ENCODE data around the gene ZSWIM1. TPM values are rescaled to one million over a fixed set of nuclear protein-coding genes. Genes with fewer than 3 reads are reported as not detected.

Gene ZSWIM1
- total RNA-seq, 1 experiment from 2014 or later: 17.4 TPM

DNA sequence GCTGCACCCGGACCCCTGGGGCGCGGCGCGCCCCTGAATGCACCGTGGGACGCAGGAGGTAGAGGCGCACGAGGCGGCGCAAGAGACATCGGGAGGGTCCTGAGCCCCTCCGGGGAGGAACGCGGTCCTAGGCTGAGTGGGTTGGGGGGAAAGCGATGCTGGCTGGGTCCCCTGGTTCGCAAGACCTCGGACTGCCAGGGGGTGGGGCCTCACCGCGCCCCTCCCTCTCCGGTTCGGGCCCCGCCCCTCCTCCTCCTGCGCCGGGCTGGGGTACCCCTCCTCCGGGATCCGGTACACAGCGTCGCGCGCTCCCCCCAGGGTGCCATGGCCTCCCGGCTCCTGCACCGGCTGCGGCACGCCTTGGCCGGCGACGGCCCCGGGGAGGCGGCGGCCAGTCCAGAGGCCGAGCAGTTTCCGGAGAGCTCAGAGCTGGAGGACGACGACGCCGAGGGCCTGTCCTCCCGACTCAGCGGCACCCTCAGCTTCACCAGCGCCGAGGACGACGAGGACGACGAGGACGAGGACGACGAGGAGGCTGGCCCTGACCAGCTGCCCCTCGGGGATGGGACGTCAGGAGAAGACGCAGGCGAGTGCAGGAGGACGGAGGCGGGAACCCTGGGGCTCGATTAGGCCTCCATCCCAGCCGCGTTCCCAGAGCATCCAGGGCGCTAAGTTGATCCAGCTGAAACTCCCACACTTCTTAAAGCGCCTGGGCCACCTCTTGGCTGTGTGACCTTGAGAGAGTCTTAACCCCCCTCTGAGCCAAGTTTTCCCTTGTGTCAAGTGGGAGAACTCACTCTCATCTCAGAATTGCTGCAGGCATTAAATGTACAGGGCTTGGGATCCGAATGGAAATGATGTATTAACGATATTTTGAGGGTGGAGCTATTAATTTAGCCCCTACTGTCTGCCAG lies 46.9 kb upstream of the ZSWIM1 start (continued):
- TF ChIP-seq, protein P1, sequence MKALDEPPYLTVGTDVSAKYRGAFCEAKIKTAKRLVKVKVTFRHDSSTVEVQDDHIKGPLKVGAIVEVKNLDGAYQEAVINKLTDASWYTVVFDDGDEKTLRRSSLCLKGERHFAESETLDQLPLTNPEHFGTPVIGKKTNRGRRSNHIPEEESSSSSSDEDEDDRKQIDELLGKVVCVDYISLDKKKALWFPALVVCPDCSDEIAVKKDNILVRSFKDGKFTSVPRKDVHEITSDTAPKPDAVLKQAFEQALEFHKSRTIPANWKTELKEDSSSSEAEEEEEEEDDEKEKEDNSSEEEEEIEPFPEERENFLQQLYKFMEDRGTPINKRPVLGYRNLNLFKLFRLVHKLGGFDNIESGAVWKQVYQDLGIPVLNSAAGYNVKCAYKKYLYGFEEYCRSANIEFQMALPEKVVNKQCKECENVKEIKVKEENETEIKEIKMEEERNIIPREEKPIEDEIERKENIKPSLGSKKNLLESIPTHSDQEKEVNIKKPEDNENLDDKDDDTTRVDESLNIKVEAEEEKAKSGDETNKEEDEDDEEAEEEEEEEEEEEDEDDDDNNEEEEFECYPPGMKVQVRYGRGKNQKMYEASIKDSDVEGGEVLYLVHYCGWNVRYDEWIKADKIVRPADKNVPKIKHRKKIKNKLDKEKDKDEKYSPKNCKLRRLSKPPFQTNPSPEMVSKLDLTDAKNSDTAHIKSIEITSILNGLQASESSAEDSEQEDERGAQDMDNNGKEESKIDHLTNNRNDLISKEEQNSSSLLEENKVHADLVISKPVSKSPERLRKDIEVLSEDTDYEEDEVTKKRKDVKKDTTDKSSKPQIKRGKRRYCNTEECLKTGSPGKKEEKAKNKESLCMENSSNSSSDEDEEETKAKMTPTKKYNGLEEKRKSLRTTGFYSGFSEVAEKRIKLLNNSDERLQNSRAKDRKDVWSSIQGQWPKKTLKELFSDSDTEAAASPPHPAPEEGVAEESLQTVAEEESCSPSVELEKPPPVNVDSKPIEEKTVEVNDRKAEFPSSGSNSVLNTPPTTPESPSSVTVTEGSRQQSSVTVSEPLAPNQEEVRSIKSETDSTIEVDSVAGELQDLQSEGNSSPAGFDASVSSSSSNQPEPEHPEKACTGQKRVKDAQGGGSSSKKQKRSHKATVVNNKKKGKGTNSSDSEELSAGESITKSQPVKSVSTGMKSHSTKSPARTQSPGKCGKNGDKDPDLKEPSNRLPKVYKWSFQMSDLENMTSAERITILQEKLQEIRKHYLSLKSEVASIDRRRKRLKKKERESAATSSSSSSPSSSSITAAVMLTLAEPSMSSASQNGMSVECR (CRISPR knock-in tag; IDR thresholded peaks at IDR 0.05; ENCODE audit: borderline replicate concordance): peak; percentile 63; the same call in 1 of the 2 replicates
- TF ChIP-seq KAT7 (CRISPR knock-in tag; IDR thresholded peaks at IDR 0.05; ENCODE audit: borderline replicate concordance) (0 out of 2 replicates have a peak, but pooled peaks have one; percentile 71), ZNF396 (CRISPR knock-in tag; IDR thresholded peaks at IDR 0.05; ENCODE audit: borderline replicate concordance) (no peak), ZBTB21 (CRISPR knock-in tag; IDR thresholded peaks at IDR 0.05; ENCODE audit: borderline replicate concordance) (0 out of 2 replicates have a peak, but pooled peaks have one; percentile 78), NR1H2 (CRISPR knock-in tag; IDR thresholded peaks at IDR 0.05) (no peak), ZNF121 (CRISPR knock-in tag; IDR thresholded peaks at IDR 0.05) (0 out of 2 replicates have a peak, but pooled peaks have one; percentile 2), GTF2I (CRISPR knock-in tag; conservative IDR thresholded peaks at IDR 0.05) (no peak), TP53 (CRISPR knock-in tag; IDR thresholded peaks at IDR 0.05) (peak; percentile 82; the same call in 1 of the 2 replicates), EMX1 (CRISPR knock-in tag; IDR thresholded peaks at IDR 0.05) (no peak), TEAD1 (CRISPR knock-in tag; IDR thresholded peaks at IDR 0.05) (0 out of 2 replicates have a peak, but pooled peaks have one; percentile 23), RELA (CRISPR knock-in tag; IDR thresholded peaks at IDR 0.05; ENCODE audit: borderline replicate concordance) (peak; percentile 80; the same call in 1 of the 2 replicates), SP1 (CRISPR knock-in tag; conservative IDR thresholded peaks at IDR 0.05) (peak; percentile 89), CBFB (CRISPR knock-in tag; IDR thresholded peaks at IDR 0.05; ENCODE audit: low read depth) (peak; percentile 55; the same call in 1 of the 2 replicates), FOXP1 (CRISPR knock-in tag; IDR thresholded peaks at IDR 0.05; ENCODE audit: borderline replicate concordance) (peak; percentile 92), NFYB (CRISPR knock-in tag; conservative IDR thresholded peaks at IDR 0.05; ENCODE audit: low read depth) (no peak), NFATC4 (CRISPR knock-in tag; IDR thresholded peaks at IDR 0.05) (no peak), SMAD3 (CRISPR knock-in tag; IDR thresholded peaks at IDR 0.05; ENCODE audit: borderline replicate concordance) (no peak), NR2C2 (CRISPR knock-in tag; IDR thresholded peaks at IDR 0.05) (no peak)
- TF ChIP-seq, protein P2, sequence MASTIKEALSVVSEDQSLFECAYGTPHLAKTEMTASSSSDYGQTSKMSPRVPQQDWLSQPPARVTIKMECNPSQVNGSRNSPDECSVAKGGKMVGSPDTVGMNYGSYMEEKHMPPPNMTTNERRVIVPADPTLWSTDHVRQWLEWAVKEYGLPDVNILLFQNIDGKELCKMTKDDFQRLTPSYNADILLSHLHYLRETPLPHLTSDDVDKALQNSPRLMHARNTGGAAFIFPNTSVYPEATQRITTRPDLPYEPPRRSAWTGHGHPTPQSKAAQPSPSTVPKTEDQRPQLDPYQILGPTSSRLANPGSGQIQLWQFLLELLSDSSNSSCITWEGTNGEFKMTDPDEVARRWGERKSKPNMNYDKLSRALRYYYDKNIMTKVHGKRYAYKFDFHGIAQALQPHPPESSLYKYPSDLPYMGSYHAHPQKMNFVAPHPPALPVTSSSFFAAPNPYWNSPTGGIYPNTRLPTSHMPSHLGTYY (CRISPR knock-in tag; IDR thresholded peaks at IDR 0.05): no peak
- TF ChIP-seq, protein P3, sequence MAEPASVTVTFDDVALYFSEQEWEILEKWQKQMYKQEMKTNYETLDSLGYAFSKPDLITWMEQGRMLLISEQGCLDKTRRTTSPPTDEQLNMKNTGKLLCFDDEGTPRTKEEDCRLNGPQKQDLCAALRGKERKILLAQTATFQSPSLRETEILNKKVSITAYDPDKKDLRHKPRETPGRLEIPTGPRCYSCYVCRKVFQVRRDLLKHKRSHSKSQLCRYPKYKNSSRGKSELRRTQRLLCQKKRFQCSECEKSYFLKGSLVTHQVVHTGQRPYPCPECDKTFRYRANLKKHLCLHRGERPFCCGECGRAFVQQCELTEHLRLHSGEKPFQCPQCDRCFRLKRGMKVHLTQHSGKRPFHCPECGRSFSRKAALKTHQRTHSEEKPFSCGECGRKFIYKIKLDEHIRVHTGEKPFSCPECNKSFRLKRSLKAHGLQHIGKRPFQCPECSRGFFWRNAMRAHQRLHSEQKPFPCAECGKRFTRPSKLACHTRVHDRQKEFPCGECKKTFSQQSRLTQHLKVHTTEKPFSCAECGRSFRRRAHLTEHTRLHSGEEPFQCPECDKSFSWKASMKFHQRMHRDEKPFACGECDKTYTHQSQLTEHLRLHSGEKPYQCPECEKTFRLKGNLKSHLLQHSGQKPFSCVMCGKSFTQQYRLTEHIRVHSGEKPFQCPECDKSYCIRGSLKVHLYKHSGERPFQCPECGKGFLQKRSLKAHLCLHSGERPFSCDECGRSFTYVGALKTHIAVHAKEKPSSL (CRISPR knock-in tag; conservative IDR thresholded peaks at IDR 0.05): no peak
- TF ChIP-seq, protein P4, sequence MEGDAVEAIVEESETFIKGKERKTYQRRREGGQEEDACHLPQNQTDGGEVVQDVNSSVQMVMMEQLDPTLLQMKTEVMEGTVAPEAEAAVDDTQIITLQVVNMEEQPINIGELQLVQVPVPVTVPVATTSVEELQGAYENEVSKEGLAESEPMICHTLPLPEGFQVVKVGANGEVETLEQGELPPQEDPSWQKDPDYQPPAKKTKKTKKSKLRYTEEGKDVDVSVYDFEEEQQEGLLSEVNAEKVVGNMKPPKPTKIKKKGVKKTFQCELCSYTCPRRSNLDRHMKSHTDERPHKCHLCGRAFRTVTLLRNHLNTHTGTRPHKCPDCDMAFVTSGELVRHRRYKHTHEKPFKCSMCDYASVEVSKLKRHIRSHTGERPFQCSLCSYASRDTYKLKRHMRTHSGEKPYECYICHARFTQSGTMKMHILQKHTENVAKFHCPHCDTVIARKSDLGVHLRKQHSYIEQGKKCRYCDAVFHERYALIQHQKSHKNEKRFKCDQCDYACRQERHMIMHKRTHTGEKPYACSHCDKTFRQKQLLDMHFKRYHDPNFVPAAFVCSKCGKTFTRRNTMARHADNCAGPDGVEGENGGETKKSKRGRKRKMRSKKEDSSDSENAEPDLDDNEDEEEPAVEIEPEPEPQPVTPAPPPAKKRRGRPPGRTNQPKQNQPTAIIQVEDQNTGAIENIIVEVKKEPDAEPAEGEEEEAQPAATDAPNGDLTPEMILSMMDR (IDR thresholded peaks at IDR 0.05): no peak
- TF ChIP-seq, protein P5, sequence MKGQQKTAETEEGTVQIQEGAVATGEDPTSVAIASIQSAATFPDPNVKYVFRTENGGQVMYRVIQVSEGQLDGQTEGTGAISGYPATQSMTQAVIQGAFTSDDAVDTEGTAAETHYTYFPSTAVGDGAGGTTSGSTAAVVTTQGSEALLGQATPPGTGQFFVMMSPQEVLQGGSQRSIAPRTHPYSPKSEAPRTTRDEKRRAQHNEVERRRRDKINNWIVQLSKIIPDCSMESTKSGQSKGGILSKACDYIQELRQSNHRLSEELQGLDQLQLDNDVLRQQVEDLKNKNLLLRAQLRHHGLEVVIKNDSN (CRISPR knock-in tag; IDR thresholded peaks at IDR 0.05): 0 out of 2 replicates have a peak, but pooled peaks have one; percentile 7
- TF ChIP-seq, protein P6, sequence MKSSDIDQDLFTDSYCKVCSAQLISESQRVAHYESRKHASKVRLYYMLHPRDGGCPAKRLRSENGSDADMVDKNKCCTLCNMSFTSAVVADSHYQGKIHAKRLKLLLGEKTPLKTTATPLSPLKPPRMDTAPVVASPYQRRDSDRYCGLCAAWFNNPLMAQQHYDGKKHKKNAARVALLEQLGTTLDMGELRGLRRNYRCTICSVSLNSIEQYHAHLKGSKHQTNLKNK (CRISPR knock-in tag; IDR thresholded peaks at IDR 0.05): no peak
- TF ChIP-seq, protein P7, sequence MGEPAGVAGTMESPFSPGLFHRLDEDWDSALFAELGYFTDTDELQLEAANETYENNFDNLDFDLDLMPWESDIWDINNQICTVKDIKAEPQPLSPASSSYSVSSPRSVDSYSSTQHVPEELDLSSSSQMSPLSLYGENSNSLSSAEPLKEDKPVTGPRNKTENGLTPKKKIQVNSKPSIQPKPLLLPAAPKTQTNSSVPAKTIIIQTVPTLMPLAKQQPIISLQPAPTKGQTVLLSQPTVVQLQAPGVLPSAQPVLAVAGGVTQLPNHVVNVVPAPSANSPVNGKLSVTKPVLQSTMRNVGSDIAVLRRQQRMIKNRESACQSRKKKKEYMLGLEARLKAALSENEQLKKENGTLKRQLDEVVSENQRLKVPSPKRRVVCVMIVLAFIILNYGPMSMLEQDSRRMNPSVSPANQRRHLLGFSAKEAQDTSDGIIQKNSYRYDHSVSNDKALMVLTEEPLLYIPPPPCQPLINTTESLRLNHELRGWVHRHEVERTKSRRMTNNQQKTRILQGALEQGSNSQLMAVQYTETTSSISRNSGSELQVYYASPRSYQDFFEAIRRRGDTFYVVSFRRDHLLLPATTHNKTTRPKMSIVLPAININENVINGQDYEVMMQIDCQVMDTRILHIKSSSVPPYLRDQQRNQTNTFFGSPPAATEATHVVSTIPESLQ (CRISPR knock-in tag; IDR thresholded peaks at IDR 0.05): no peak

Data from WTC11 (cell line).